Measurements from ENCODE around the gene SPECC1. TPM values are rescaled to one million over a fixed set of nuclear protein-coding genes. Genes with fewer than 3 reads are reported as not detected.

SPECC1 gene
- total and polyA plus RNA-seq, 10 of the 15 experiments (the other 5 are each of a cell fraction or from before 2014, with no cell fraction given): 6.4 to 40.6 (median 23.9) TPM

GRCh38 chr17:20156196-20157000, 147.2 kb downstream of the SPECC1 start (continued):
- TF ChIP-seq, protein P1, sequence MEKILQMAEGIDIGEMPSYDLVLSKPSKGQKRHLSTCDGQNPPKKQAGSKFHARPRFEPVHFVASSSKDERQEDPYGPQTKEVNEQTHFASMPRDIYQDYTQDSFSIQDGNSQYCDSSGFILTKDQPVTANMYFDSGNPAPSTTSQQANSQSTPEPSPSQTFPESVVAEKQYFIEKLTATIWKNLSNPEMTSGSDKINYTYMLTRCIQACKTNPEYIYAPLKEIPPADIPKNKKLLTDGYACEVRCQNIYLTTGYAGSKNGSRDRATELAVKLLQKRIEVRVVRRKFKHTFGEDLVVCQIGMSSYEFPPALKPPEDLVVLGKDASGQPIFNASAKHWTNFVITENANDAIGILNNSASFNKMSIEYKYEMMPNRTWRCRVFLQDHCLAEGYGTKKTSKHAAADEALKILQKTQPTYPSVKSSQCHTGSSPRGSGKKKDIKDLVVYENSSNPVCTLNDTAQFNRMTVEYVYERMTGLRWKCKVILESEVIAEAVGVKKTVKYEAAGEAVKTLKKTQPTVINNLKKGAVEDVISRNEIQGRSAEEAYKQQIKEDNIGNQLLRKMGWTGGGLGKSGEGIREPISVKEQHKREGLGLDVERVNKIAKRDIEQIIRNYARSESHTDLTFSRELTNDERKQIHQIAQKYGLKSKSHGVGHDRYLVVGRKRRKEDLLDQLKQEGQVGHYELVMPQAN (conservative IDR thresholded peaks at IDR 0.05): peak; percentile 68
- no peak for TF ChIP-seq SIX5 (IDR thresholded peaks at IDR 0.05; ENCODE audit: low read depth, low read length, severe bottlenecking)
- no peak for TF ChIP-seq DPF2 (IDR thresholded peaks at IDR 0.05)
- peak; percentile 68; the same call in 1 of the 2 replicates for TF ChIP-seq GATAD2B (conservative IDR thresholded peaks at IDR 0.05; ENCODE audit: low read depth)
- TF ChIP-seq, protein P2, sequence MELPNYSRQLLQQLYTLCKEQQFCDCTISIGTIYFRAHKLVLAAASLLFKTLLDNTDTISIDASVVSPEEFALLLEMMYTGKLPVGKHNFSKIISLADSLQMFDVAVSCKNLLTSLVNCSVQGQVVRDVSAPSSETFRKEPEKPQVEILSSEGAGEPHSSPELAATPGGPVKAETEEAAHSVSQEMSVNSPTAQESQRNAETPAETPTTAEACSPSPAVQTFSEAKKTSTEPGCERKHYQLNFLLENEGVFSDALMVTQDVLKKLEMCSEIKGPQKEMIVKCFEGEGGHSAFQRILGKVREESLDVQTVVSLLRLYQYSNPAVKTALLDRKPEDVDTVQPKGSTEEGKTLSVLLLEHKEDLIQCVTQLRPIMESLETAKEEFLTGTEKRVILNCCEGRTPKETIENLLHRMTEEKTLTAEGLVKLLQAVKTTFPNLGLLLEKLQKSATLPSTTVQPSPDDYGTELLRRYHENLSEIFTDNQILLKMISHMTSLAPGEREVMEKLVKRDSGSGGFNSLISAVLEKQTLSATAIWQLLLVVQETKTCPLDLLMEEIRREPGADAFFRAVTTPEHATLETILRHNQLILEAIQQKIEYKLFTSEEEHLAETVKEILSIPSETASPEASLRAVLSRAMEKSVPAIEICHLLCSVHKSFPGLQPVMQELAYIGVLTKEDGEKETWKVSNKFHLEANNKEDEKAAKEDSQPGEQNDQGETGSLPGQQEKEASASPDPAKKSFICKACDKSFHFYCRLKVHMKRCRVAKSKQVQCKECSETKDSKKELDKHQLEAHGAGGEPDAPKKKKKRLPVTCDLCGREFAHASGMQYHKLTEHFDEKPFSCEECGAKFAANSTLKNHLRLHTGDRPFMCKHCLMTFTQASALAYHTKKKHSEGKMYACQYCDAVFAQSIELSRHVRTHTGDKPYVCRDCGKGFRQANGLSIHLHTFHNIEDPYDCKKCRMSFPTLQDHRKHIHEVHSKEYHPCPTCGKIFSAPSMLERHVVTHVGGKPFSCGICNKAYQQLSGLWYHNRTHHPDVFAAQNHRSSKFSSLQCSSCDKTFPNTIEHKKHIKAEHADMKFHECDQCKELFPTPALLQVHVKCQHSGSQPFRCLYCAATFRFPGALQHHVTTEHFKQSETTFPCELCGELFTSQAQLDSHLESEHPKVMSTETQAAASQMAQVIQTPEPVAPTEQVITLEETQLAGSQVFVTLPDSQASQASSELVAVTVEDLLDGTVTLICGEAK (IDR thresholded peaks at IDR 0.05; ENCODE audit: borderline replicate concordance): no peak
- TF ChIP-seq EP300 (IDR thresholded peaks at IDR 0.05; ENCODE audit: borderline replicate concordance in 1 of 2, control insufficient read depth in 1 of 2, low read depth in 2 of 2, low read length in 2 of 2): no peak
- no peak for TF ChIP-seq WRNIP1 (IDR thresholded peaks at IDR 0.05; ENCODE audit: borderline replicate concordance, low read depth, low read length)
- TF ChIP-seq CBX3 (IDR thresholded peaks at IDR 0.05; ENCODE audit: borderline replicate concordance, low read depth): no peak
- TF ChIP-seq TCF3 (IDR thresholded peaks at IDR 0.05; ENCODE audit: borderline replicate concordance, insufficient read depth, low read depth, low read length): no peak
- 0 out of 2 replicates have a peak, but pooled peaks have one; percentile 11 for TF ChIP-seq PAX5 (IDR thresholded peaks at IDR 0.05; ENCODE audit: borderline replicate concordance, low read depth, low read length)
- TF ChIP-seq E2F8 (IDR thresholded peaks at IDR 0.05; ENCODE audit: low read depth, partially characterized antibody): no peak
- TF ChIP-seq NFIC (IDR thresholded peaks at IDR 0.05; ENCODE audit: low read depth, low read length): no peak
- TF ChIP-seq CHD4 (IDR thresholded peaks at IDR 0.05): no peak
- TF ChIP-seq MEF2B (IDR thresholded peaks at IDR 0.05; ENCODE audit: partially characterized antibody, poor library complexity, severe bottlenecking): no peak
- no peak for TF ChIP-seq EZH2 (IDR thresholded peaks at IDR 0.05; ENCODE audit: borderline replicate concordance, control insufficient read depth, low read depth, low read length)
- TF ChIP-seq ZBED1 (IDR thresholded peaks at IDR 0.05; ENCODE audit: borderline replicate concordance): no peak
- no peak for TF ChIP-seq RAD21 (IDR thresholded peaks at IDR 0.05; ENCODE audit: insufficient read depth, low read depth, low read length)
- TF ChIP-seq, protein P3, sequence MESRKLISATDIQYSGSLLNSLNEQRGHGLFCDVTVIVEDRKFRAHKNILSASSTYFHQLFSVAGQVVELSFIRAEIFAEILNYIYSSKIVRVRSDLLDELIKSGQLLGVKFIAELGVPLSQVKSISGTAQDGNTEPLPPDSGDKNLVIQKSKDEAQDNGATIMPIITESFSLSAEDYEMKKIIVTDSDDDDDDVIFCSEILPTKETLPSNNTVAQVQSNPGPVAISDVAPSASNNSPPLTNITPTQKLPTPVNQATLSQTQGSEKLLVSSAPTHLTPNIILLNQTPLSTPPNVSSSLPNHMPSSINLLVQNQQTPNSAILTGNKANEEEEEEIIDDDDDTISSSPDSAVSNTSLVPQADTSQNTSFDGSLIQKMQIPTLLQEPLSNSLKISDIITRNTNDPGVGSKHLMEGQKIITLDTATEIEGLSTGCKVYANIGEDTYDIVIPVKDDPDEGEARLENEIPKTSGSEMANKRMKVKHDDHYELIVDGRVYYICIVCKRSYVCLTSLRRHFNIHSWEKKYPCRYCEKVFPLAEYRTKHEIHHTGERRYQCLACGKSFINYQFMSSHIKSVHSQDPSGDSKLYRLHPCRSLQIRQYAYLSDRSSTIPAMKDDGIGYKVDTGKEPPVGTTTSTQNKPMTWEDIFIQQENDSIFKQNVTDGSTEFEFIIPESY (IDR thresholded peaks at IDR 0.05): no peak
